GM21390 (cell line): ENCODE data around the gene NOS1AP.

Experiments used
- ATAC-seq: cut with Tn5 transposase; IDR thresholded peaks from one replicate; pipeline ENCODE4 v1.9.1; 2021; ENCODE audit not compliant: unreplicated experiment

Gene NOS1AP

DNA sequence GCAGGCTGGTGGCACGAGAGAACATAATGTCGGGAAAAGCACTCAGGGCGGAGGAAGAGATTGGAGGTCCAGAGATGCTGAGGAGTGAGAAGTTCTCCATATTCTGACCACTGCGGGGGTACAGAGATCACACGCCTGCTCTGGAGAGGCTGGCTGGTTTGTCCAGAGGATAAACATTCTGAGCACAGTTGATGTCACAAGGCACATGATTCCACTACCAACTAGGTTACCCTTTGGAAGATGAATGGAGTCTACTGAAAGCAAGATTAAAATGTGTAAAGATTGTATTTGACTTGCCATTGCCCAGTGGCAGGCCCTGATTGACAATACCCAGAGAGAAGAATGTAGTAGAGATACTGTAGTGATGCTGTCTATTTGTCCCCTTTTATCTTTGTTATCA is 307.2 kb downstream of the NOS1AP start, which contains the start of gene SPATA46:
Gene SPATA46, minus strand, starts transcription at position 164 of the 400 bp plus-strand sequence. Its CDS starts 64 bp downstream, at position 100.
- no peak for ATAC-seq

GRCh38 chr1:162380061-162380846 is 310.8 kb downstream of the NOS1AP start:
- no peak for ATAC-seq

DNA sequence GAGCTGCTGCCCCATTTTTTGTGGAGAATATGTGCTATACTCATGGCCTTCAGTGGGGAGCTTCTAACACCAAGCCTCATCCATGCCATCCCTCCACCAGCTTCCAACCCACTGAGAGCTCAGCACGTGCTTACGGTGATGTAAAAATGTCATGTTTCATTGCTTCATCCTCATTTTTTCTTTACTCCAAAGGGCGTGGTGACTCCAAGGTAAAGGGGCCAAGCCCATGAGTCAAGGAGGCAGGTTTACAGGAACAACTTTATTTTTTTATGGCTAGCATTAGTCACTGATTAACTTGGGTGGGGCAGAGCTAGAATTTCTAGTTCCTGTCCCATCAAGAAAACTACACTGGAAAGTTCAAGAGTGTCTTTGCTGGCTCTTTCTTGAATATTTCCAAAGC is 311.9 kb downstream of the NOS1AP start, which contains the start of gene C1orf226:
Gene C1orf226, plus strand, starts transcription at position 346 of the 400 bp plus-strand sequence. CDS start 174 bp downstream, outside the sequence.
- ATAC-seq: no peak

DNA sequence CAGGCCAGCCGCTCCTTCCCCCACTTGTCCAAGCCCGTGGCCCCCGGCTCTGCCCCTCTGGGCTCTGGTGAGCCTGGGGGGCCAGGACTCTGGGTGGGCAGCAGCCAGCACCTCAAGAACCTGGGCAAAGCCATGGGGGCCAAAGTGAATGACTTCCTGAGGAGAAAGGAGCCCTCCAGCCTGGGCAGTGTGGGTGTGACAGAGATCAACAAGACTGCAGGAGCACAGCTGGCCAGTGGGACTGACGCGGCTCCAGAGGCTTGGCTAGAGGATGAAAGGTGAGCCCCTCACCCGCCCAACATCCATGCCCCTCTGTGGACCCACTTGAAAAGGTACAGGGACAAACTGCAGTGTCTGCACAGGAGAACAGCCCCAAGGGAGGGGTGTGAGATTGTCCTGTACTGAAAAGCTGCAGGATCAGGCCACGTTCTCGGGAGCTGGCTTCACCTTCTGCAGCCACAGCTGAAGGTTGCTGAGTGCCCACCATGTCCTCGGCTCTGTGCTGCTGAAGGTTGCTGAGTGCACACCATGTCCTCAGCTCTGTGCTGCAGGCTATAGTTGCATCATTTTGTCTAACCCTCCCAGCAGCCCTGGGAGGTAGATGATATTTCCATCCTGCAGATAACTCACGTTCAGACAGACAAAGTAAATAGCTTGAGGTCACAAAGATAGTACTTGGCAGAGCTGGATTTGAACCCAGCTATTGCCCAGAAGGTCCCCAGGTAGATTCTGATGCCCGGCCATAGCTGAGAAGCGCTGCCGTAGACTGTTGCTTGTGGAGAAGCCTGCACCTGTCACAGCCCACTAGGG is 312.7 kb downstream of the NOS1AP start:
- ATAC-seq: no peak

GRCh38 chr1:162383091-162383490 is 313.6 kb downstream of the NOS1AP start:
- ATAC-seq: no peak

DNA sequence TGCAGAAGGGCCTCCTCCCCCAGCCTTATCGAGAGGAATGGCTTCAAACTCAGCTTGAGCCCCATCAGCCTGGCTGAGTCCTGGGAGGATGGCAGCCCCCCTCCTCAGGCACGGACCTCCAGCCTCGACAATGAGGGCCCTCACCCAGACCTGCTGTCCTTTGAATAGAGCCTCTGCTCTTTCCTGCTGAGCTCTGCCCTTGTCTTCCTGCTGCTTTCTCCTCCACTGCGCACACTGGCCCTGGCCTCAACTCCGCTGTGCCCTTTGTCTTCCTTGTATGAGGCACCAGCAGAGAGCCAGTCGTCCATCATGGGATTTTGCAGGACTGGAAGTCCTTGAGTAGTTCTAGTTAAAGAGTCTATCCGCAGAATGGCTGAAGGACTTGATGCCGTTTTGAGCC is 314.0 kb downstream of the NOS1AP start:
- no peak for ATAC-seq

DNA sequence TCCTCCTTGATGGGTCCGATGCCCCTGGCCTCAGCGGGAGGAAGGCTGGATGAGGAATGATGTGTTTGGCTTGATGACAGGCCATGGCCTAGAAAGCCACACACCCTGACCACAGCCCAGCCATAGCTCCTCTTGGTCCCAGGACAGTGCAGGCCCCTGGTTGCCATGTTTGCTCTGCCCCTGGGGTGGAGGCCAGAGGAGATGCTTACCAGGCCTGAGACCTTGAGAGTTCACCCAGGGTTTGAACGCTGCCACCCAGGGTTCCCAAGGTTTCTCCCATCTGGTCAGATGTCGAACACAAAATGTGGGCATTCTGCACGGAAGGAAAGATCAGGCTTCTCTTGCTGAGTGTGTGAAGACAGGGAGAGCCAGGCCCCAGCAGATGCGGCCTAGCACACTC is 314.6 kb downstream of the NOS1AP start:
- no peak for ATAC-seq

DNA sequence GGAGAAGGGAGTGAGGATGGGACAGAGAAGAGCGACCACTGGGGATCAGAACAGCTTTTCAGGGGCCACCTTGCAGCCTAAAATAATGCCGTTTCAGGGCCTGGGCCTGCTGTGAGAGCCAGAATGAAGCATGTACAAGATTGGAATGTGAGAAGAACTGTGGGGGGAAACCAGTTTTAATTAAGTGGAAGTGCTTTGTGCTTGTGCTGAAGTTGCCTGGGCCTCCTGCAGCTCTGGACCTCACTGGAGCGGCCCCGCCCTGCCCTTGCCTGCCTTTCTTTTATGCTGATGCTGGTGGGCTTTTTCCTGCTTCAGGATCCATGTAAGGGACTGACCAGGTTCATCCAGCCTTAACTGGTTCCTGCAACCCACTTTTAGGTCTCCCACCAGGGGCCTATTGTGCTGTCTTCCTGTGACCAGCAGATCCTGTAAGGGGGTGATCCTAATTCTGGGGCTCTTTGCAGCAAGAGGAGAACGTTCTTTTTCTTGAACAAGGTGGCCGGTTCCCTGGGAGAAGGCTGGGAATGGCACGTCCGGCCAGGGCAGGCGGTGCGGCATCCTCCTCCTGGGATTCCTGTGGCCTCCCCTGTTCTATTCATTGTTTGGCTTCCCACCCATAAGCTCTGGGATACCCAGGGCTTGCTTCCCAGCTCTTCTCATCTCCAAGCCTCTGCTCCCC is 315.2 kb downstream of the NOS1AP start:
- ATAC-seq: no peak

DNA sequence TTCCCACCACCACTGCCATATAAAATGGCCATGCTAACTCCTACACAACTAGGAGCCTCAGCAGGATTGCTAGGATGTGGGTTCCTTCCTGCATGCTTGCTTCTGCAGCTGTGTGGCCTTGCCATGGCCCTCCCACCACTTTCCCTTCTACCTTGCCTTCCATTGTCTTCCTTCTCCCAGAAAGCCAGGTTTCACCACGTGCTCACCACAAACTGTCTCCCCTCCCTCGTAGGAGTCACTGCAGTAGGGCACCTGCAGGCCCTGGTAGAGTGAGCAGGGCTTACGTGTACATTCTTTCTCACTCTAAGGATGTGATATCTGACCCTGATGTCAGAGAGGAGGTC is 315.8 kb downstream of the NOS1AP start:
- ATAC-seq: no peak

GRCh38 chr1:162385702-162386101 is 316.2 kb downstream of the NOS1AP start:
- ATAC-seq: no peak

GRCh38 chr1:162386292-162387225 is 317.1 kb downstream of the NOS1AP start:
- ATAC-seq: no peak

DNA sequence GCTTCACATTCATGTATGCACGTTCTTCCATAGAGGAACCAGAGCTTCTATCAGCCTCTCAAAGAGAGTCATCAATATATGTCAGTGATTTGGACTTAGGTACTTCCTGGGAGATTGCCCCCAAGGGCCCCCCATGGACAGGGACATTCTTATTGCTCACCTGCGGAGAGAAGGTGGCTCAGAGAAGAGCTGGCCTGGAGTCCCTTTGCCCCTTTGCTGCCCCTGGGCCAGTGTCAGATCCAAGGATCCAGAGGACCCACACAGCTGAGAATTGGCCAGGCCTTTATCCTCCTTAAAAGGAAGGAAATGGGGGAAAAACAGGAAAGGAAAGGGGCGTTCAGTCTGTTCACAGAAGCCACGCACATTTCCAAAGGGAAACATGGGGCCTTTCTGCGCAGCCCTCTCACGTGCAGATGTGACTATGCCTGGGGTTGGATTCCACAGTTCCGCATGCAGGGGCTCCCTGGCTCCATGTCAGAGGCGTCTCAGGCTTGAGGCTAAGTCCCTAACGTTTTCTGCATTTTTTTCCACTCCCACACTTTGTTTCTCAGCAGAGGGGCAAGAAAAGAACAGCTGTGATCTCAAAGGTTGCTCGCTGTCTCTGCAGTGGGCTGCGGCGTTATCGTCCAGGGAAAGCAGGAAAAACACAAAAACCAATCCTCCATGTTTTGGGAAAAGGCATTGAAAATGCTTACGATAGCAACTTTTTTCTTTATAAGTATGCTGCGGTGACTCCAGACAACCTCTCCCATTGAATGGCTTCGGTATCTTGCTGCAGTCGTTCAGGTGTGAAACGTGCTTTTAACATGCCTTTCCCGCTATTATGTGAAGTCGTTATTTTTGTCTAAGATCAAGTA is 318.0 kb downstream of the NOS1AP start:
- ATAC-seq: no peak

GRCh38 chr1:162388083-162388594 is 318.6 kb downstream of the NOS1AP start:
- ATAC-seq: no peak

DNA sequence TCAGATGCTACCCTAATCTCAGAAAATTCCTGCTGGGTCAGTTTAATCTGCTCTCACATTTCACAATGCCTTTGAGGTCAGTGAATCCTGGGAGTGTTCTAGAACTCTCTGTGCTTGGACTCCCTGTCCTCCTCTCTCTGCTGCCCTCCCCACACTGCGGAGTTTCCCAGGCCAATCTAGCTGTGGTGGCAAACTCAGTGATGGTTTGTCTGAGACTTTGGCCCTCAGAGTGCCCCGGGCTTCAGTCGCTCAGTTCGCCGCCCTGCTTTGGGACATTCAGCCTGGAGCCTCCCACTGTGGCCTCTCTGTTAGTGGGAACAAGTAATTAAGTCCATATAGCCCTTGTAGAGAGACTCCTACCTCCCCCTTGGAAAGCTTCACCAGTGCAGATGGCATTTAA is 319.1 kb downstream of the NOS1AP start:
- no peak for ATAC-seq

- ATAC-seq: no peak
Observed at GRCh38 chr1:162389021-162389818, 319.7 kb downstream of the NOS1AP start.

DNA sequence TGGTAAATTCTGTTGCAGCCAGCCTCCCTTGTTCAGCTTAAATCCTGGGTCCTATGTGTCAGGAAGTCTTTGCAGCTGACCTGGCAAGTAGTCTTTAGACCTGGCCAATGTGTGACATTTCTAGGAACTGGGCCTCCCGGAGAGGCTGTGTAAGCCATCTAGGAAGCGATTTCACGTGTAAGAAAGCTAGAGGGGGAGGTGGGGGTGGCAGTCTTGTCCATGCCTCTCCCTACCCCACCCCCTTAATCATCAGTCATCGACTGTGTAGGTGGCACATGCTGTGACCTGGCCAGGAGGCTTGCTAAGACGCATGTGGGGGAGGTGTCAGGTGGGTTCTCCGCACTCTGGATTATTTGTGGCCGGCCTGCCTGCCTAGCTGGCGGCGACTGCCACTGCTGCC is 320.5 kb downstream of the NOS1AP start:
- ATAC-seq: no peak

GRCh38 chr1:162390396-162391185 is 321.1 kb downstream of the NOS1AP start:
- no peak for ATAC-seq
